Measurements from ENCODE around the gene CARHSP1.
"Not testable (repeated sequence)": the region's sequence is repeated elsewhere in the genome, so short reads cannot be mapped to it uniquely, and the experiment has no call there.

The CARHSP1 gene

GRCh38 chr16:8850279-8850885 lies 18.4 kb downstream of the CARHSP1 start:
- ATAC-seq (replicated peaks): peak; percentile 33
- Mint-ChIP-seq H3K36me3 (ENCODE audit: insufficient read depth) (peaks cover 30% of the 10 kb centered on the region), H3K27ac (peak overlapping the region; percentile 62 to 76), H3K9me3 (no peaks in the 10 kb centered on the region), H3K27me3 (no peaks in the 10 kb centered on the region), H3K4me1 (ENCODE audit: low read depth in 2 of 2) (peaks cover 11 to 23% of the 10 kb centered on the region in 2 donors), H3K4me3 (no peak overlapping the region)
- no peak for DNase-seq

- ATAC-seq (replicated peaks) (no peak), DNase-seq (no peak)
- H3K9me3 Mint-ChIP-seq: no peaks in the 10 kb centered on the region
- peaks cover 18 to 31% of the 10 kb centered on the region in 2 donors for H3K4me1 Mint-ChIP-seq (ENCODE audit: low read depth in 2 of 2)
- H3K4me3 Mint-ChIP-seq: no peak overlapping the region
- H3K36me3 Mint-ChIP-seq (ENCODE audit: insufficient read depth): peaks cover 22% of the 10 kb centered on the region
- H3K27me3 Mint-ChIP-seq: no peaks in the 10 kb centered on the region
- H3K27ac Mint-ChIP-seq: peak overlapping the region; percentile 62 to 76
These were observed 19.3 kb downstream of the CARHSP1 start for GRCh38 chr16:8849411-8850011.

- peaks cover 20 to 35% of the 10 kb centered on the region in 2 donors for H3K4me1 Mint-ChIP-seq (ENCODE audit: low read depth in 2 of 2)
- H3K27me3 Mint-ChIP-seq: no peaks in the 10 kb centered on the region
- peaks cover 22% of the 10 kb centered on the region for H3K36me3 Mint-ChIP-seq (ENCODE audit: insufficient read depth)
- H3K4me3 Mint-ChIP-seq: no peak overlapping the region
- no peak for ATAC-seq (replicated peaks)
- H3K27ac Mint-ChIP-seq: peak overlapping the region in 1 of 2 donors; percentile 62
- H3K9me3 Mint-ChIP-seq: no peaks in the 10 kb centered on the region
- DNase-seq: no peak
These were observed 19.8 kb downstream of the CARHSP1 start for GRCh38 chr16:8848939-8849391.

GRCh38 chr16:8848231-8848938 lies 20.4 kb downstream of the CARHSP1 start:
- Mint-ChIP-seq H3K27ac (peak overlapping the region in 1 of 2 donors; percentile 62), H3K36me3 (ENCODE audit: insufficient read depth) (peaks cover 25% of the 10 kb centered on the region)

GRCh38 chr16:8847623-8848022 lies 21.2 kb downstream of the CARHSP1 start:
- Mint-ChIP-seq H3K9me3 (no peaks in the 10 kb centered on the region), H3K4me1 (ENCODE audit: low read depth in 2 of 2) (peaks cover 22 to 47% of the 10 kb centered on the region in 2 donors), H3K4me3 (no peak overlapping the region), H3K36me3 (ENCODE audit: insufficient read depth) (peaks cover 21% of the 10 kb centered on the region), H3K27ac (peak overlapping the region in 1 of 2 donors; percentile 72), H3K27me3 (no peaks in the 10 kb centered on the region)
- ATAC-seq (replicated peaks) (no peak), DNase-seq (no peak)

More at GRCh38 chr16:8848231-8848938, 20.4 kb downstream of the CARHSP1 start:
- no peak for DNase-seq
- no peak overlapping the region for H3K4me3 Mint-ChIP-seq
- no peaks in the 10 kb centered on the region for H3K27me3 Mint-ChIP-seq
- peaks cover 22 to 41% of the 10 kb centered on the region in 2 donors for H3K4me1 Mint-ChIP-seq (ENCODE audit: low read depth in 2 of 2)
- no peaks in the 10 kb centered on the region for H3K9me3 Mint-ChIP-seq
- no peak for ATAC-seq (replicated peaks)

- ATAC-seq (replicated peaks) (no peak), DNase-seq (no peak)
- peaks cover 23 to 50% of the 10 kb centered on the region in 2 donors for H3K4me1 Mint-ChIP-seq (ENCODE audit: low read depth in 2 of 2)
- H3K4me3 Mint-ChIP-seq: no peak overlapping the region
- H3K27me3 Mint-ChIP-seq: no peaks in the 10 kb centered on the region
- peak overlapping the region in 1 of 2 donors; percentile 72 for H3K27ac Mint-ChIP-seq
- no peaks in the 10 kb centered on the region for H3K9me3 Mint-ChIP-seq
- H3K36me3 Mint-ChIP-seq (ENCODE audit: insufficient read depth): peaks cover 21% of the 10 kb centered on the region
These were observed 21.7 kb downstream of the CARHSP1 start for GRCh38 chr16:8847145-8847544.

- ATAC-seq (replicated peaks) (no peak), DNase-seq (no peak)
- Mint-ChIP-seq H3K27ac (no peak overlapping the region), H3K4me3 (no peak overlapping the region), H3K36me3 (ENCODE audit: insufficient read depth) (peaks cover 17% of the 10 kb centered on the region), H3K27me3 (no peaks in the 10 kb centered on the region), H3K4me1 (ENCODE audit: low read depth in 2 of 2) (peaks cover 25 to 48% of the 10 kb centered on the region in 2 donors), H3K9me3 (no peaks in the 10 kb centered on the region)
These were observed 22.3 kb downstream of the CARHSP1 start for GRCh38 chr16:8846401-8846932.

GRCh38 chr16:8845699-8846298 lies 23.0 kb downstream of the CARHSP1 start:
- peak overlapping the region in 1 of 2 donors; percentile 11 for H3K27ac Mint-ChIP-seq
- no peak for ATAC-seq (replicated peaks)
- no peak for DNase-seq
- H3K9me3 Mint-ChIP-seq: no peaks in the 10 kb centered on the region
- H3K4me3 Mint-ChIP-seq: no peak overlapping the region
- H3K27me3 Mint-ChIP-seq: no peaks in the 10 kb centered on the region
- H3K4me1 Mint-ChIP-seq (ENCODE audit: low read depth in 2 of 2): peaks cover 25 to 44% of the 10 kb centered on the region in 2 donors
- peaks cover 15% of the 10 kb centered on the region for H3K36me3 Mint-ChIP-seq (ENCODE audit: insufficient read depth)

GRCh38 chr16:8843296-8843695 lies 25.5 kb downstream of the CARHSP1 start:
- H3K27me3 Mint-ChIP-seq; DNase-seq; H3K4me3 Mint-ChIP-seq; ATAC-seq (replicated peaks); H3K9me3 Mint-ChIP-seq; H3K27ac Mint-ChIP-seq: not testable (repeated sequence)
- H3K4me1 Mint-ChIP-seq (ENCODE audit: low read depth in 2 of 2): peaks cover 15 to 27% of the 10 kb centered on the region in 2 donors
- H3K36me3 Mint-ChIP-seq (ENCODE audit: insufficient read depth): peaks cover 10% of the 10 kb centered on the region

- H3K4me3 Mint-ChIP-seq; H3K27me3 Mint-ChIP-seq; H3K36me3 Mint-ChIP-seq (ENCODE audit: insufficient read depth); H3K9me3 Mint-ChIP-seq; DNase-seq; ATAC-seq (replicated peaks): not testable (repeated sequence)
- peak overlapping the region in 1 of 2 donors; percentile 56 for H3K27ac Mint-ChIP-seq
- peaks cover 15 to 27% of the 10 kb centered on the region in 2 donors for H3K4me1 Mint-ChIP-seq (ENCODE audit: low read depth in 2 of 2)
These were observed 26.8 kb downstream of the CARHSP1 start for GRCh38 chr16:8842016-8842415.

GRCh38 chr16:8837594-8837993 lies 31.2 kb downstream of the CARHSP1 start:
- DNase-seq; H3K4me3 Mint-ChIP-seq; H3K27me3 Mint-ChIP-seq; H3K27ac Mint-ChIP-seq; H3K36me3 Mint-ChIP-seq (ENCODE audit: insufficient read depth); ATAC-seq (replicated peaks); H3K9me3 Mint-ChIP-seq: not testable (repeated sequence)
- peaks cover 11 to 17% of the 10 kb centered on the region in 2 donors for H3K4me1 Mint-ChIP-seq (ENCODE audit: low read depth in 2 of 2)

- ATAC-seq (replicated peaks); H3K27me3 Mint-ChIP-seq; H3K4me3 Mint-ChIP-seq; DNase-seq; H3K27ac Mint-ChIP-seq; H3K9me3 Mint-ChIP-seq; H3K36me3 Mint-ChIP-seq (ENCODE audit: insufficient read depth): not testable (repeated sequence)
- peaks cover 8 to 17% of the 10 kb centered on the region in 2 donors for H3K4me1 Mint-ChIP-seq (ENCODE audit: low read depth in 2 of 2)
These were observed 32.0 kb downstream of the CARHSP1 start for GRCh38 chr16:8836797-8837196.

- peaks cover 10 to 17% of the 10 kb centered on the region in 2 donors for H3K4me1 Mint-ChIP-seq (ENCODE audit: low read depth in 2 of 2)
- DNase-seq (no peak), ATAC-seq (replicated peaks) (no peak)
- peak overlapping the region; percentile 21 to 38 for H3K27ac Mint-ChIP-seq
- H3K27me3 Mint-ChIP-seq: no peaks in the 10 kb centered on the region
- H3K4me3 Mint-ChIP-seq: peak overlapping the region; percentile 44 to 55
- peaks cover 15% of the 10 kb centered on the region for H3K36me3 Mint-ChIP-seq (ENCODE audit: insufficient read depth)
- H3K9me3 Mint-ChIP-seq: no peaks in the 10 kb centered on the region
These were observed 36.1 kb downstream of the CARHSP1 start for GRCh38 chr16:8832717-8833105.

All from effector memory CD8-positive, alpha-beta T cell (primary cell).